Measurements from ENCODE around the gene GP1BB.
"Not testable (repeated sequence)": the region's sequence is repeated elsewhere in the genome, so short reads cannot be mapped to it uniquely, and the experiment has no call there.

GP1BB gene

GRCh38 chr22:19723232-19723982 is at the start of gene GP1BB:
Gene GP1BB, plus strand, starts transcription at chr22:19723539. Its CDS starts 31 bp downstream, at chr22:19723570.
- no peak for DNase-seq

- DNase-seq = no peak
Observed at GRCh38 chr22:19673660-19674059, 49.7 kb upstream of the GP1BB start.

GRCh38 chr22:19674129-19674928 is 49.0 kb upstream of the GP1BB start:
- no peak for DNase-seq

GRCh38 chr22:19674929-19675253 is 48.4 kb upstream of the GP1BB start:
- no peak for DNase-seq

- no peak for DNase-seq
Observed at GRCh38 chr22:19675428-19675827, 47.9 kb upstream of the GP1BB start.

- not testable (repeated sequence) for DNase-seq
Observed at GRCh38 chr22:19676437-19676836, 46.9 kb upstream of the GP1BB start.

GRCh38 chr22:19678949-19679521 is 44.3 kb upstream of the GP1BB start:
- no peak for DNase-seq

GRCh38 chr22:19679522-19680101 is 43.7 kb upstream of the GP1BB start:
- DNase-seq = no peak

- DNase-seq = no peak
Observed at GRCh38 chr22:19680287-19680881, 43.0 kb upstream of the GP1BB start.

- DNase-seq = no peak
Observed at GRCh38 chr22:19680911-19681862, 42.2 kb upstream of the GP1BB start.

- no peak for DNase-seq
Observed at GRCh38 chr22:19681863-19682245, 41.5 kb upstream of the GP1BB start.

GRCh38 chr22:19686946-19687345 is 36.4 kb upstream of the GP1BB start:
- DNase-seq = no peak

GRCh38 chr22:19687561-19688300 is 35.6 kb upstream of the GP1BB start:
- no peak for DNase-seq

GRCh38 chr22:19688301-19689290 is 34.7 kb upstream of the GP1BB start:
- no peak for DNase-seq

- DNase-seq = no peak
Observed at GRCh38 chr22:19689408-19689807, 33.9 kb upstream of the GP1BB start.

- DNase-seq = no peak
Observed at GRCh38 chr22:19691007-19691720, 32.2 kb upstream of the GP1BB start.

- no peak for DNase-seq
Observed at GRCh38 chr22:19691721-19692341, 31.5 kb upstream of the GP1BB start.

- DNase-seq = no peak
Observed at GRCh38 chr22:19693581-19693980, 29.8 kb upstream of the GP1BB start.
